ENCODE measurements around the gene COPS3.

COPS3 gene

GRCh38 chr17:17280613-17281549 is at the start of gene COPS3:
TSS of gene COPS3 (minus strand) at chr17:17281246. CDS start at chr17:17281186, 60 bp downstream.
- peak; percentile 92 for DNase-seq

GRCh38 chr17:17328251-17328650 is 47.2 kb upstream of the COPS3 start:
- no peak for DNase-seq

GRCh38 chr17:17326275-17326875 is 45.3 kb upstream of the COPS3 start:
- no peak for DNase-seq

- no peak for DNase-seq
Measured at GRCh38 chr17:17325816-17326215, 44.8 kb upstream of the COPS3 start.

- no peak for DNase-seq
Measured at GRCh38 chr17:17325228-17325627, 44.2 kb upstream of the COPS3 start.

- no peak for DNase-seq
Measured at GRCh38 chr17:17324616-17325015, 43.6 kb upstream of the COPS3 start.

- no peak for DNase-seq
Measured at GRCh38 chr17:17322516-17323510, 41.8 kb upstream of the COPS3 start.

GRCh38 chr17:17321356-17322025 is 40.4 kb upstream of the COPS3 start:
- no peak for DNase-seq

GRCh38 chr17:17320911-17321220 is 39.8 kb upstream of the COPS3 start:
- DNase-seq = no peak

GRCh38 chr17:17320188-17320910 is 39.3 kb upstream of the COPS3 start:
- DNase-seq = no peak

GRCh38 chr17:17315142-17315821 is 34.2 kb upstream of the COPS3 start:
- DNase-seq = no peak

- DNase-seq = no peak
Measured at GRCh38 chr17:17314501-17315071, 33.5 kb upstream of the COPS3 start.

GRCh38 chr17:17313350-17313991 is 32.4 kb upstream of the COPS3 start:
- DNase-seq = peak; percentile 62

GRCh38 chr17:17309356-17309755 is 28.3 kb upstream of the COPS3 start:
- no peak for DNase-seq

- DNase-seq = peak; percentile 22
Measured at GRCh38 chr17:17305281-17305801, 24.3 kb upstream of the COPS3 start.

GRCh38 chr17:17304521-17304985 is 23.5 kb upstream of the COPS3 start:
- DNase-seq = no peak

GRCh38 chr17:17303847-17304490 is 22.9 kb upstream of the COPS3 start:
- DNase-seq = no peak

GRCh38 chr17:17303010-17303846 is 22.2 kb upstream of the COPS3 start, which contains the start of gene NT5M:
TSS of gene NT5M (plus strand) at chr17:17303373. CDS start at chr17:17303551, 178 bp downstream.
- DNase-seq = peak; percentile 58

Measured in activated effector memory CD4-positive, alpha-beta T cell treated with Interleukin-2 at 50 U/mL for 16 hours (primary cell).